Stimulated activated CD8-positive, alpha-beta memory T cell treated with anti-CD3 and anti-CD28 coated beads, Interleukin-15, amount 100 ng/mL, for 1 hour (primary cell): Measurements from ENCODE around the gene ACOD1.

ENCODE experiments used
- DNase-seq: peaks from one replicate; pipeline ENCODE4 v3.0.0-alpha.2; 2020; ENCODE audit warnings: low read depth

ACOD1 gene

DNA sequence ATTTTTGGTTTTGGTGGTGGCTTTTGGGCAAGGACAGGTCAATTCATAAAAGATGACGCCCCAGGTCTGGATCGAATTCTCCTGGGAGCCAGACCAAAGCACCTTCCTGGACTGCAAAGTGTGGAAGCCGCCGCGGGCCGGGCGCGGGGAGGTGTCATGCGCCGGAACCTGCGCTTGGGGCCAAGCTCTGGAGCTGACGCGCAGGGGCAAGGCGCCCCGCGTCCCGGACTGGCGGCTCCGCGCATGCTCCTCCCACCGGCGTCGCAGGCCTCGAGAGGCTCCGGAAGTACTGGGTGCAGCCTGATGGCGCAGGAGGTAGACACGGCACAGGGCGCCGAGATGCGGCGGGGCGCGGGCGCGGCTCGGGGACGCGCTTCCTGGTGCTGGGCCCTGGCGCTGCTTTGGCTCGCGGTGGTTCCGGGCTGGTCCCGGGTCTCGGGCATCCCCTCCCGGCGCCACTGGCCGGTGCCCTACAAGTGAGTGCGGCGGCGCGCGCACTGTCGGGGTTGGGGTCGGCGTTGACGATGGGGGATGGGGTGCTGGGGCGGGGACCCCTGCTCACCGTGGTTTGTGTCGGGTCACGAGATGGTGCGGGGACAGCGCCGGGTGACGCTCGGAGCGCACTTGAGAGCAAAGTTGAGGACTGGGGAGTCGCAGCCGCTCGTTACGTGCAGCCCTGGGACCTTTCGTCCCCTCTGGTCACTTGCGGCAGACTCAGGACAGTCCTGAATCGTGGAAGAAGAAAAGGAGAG, 43.7 kb downstream of the ACOD1 start, which contains the start of gene CLN5:
CLN5 (plus strand) TSS at position 286 of the 752 bp plus-strand sequence; CDS start at position 304, 18 bp downstream.
- DNase-seq: peak; percentile 86

DNA sequence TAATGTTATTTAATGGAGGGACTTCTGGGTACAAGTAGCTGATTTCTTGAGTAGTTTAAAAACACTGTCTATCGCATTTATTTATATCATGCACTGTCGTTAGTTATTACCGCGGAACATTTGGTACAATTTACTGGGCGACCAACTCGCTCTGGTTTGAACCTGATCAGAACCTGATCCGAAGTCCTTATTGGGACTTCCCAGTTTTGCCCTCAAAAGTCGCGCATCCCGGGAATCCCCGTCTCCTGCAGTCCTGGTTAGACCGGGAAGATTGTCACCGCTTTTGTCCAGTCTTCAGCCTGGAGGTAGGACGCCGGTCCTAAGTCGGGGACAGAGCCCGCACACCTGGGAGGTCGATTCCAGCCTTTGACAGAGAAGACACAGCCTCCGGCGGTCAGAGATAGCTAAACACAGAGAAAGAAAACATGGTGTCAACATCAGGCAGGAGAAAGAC, 44.3 kb downstream of the ACOD1 start:
- no peak for DNase-seq

- no peak for DNase-seq
These were observed 44.7 kb downstream of the ACOD1 start for GRCh38 chr13:76993021-76993420.

GRCh38 chr13:76993473-76993872, 45.2 kb downstream of the ACOD1 start:
- no peak for DNase-seq

DNA sequence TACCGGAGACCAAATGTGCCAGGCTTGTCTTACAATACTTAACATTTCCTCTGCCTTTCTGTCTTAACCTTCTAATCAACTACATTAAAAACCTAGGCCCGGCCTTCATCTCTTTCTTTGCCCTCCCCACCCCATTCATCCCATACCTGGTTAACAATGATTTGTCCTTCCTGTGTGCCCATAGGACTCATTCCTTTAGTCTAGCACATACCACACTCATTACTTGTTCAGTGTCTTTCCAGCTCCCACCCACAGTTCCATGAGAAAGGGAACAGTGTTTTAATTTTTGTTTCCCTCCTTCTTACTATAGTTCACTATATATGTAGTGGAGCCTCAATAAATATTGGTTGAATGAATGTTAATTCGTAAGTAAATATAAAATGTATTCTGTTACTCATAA, 46.0 kb downstream of the ACOD1 start:
- DNase-seq: no peak

DNA sequence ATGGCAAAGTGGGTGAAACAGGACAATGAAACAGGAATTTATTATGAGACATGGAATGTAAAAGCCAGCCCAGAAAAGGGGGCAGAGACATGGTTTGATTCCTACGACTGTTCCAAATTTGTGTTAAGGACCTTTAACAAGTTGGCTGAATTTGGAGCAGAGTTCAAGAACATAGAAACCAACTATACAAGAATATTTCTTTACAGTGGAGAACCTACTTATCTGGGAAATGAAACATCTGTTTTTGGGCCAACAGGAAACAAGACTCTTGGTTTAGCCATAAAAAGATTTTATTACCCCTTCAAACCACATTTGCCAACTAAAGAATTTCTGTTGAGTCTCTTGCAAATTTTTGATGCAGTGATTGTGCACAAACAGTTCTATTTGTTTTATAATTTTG, 52.2 kb downstream of the ACOD1 start:
- DNase-seq: no peak

DNA sequence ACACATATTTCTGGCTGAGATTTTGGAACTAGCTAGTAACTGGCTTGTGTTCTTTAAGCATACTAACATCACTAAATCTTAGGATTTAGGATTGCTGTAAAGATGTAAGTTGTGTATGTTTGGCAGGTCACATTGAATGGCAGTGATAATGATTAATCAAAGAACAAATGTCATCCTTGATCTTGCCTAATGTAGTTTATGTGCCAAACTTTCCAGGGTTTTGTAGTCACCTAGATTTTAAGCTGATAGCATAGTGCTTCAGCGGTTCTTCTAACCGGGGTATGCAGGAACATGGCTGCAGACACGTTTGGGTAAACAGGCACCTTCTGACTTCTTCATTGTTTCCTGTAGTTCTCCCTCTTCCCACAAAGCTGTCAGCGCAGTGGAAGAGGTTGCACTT, 53.2 kb downstream of the ACOD1 start:
- no peak for DNase-seq

DNA sequence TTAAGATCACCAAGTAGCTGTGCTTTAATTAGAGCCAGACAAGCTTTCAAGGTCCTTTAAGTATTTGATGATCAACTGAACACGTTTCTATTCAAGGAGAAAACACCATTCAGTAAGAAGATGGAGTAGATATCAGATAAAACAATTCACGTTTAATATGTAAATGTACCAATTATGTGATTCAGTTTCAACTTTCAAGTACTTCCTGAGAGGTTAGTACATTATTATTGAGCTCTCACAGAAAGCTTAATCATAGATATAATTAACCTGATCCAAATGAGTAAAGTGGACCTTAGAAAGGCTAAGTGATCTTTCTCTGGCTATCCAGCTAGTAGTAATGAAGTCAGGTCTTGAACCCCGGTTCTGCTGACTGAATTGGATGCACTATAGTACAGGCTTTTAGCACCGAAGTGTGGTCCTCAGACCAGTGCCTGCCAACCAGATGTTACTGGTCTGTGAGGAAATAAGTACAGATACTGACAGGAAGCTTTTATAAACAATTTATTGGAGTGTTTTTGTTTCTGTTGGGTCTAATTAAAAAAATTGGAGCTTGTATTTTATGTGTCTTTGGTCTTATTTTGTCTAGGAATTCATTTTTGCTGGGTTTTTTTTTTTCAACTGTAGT, 53.8 kb downstream of the ACOD1 start:
- DNase-seq: no peak

DNA sequence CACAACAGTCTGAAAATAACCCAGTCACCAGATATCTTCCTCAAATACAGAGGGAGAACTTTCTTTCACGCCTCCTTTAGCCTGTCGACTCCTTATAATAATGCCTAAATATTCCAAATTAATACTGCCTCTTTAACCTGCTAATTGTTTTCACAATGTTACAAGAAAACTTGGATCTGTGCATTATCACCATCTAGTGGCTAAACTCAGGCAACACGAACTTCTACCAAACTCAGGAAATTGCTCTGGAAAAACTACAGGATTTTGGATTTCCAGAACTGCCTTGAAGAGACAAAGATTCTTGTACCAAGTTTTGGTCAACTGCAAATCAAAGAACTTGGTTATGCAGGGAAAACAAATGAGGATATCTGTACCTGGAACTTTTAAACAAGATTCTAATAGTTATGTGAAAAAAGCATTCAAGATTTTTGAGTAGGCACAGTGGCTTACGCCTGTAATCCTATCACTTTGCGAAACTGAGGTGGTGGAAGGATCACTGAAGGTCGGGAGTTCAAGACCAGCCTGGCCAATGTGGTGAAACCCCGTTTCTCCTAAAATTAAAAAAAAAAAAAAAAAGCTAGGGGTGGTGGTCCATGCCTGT, 54.4 kb downstream of the ACOD1 start:
- no peak for DNase-seq
